HEK293T (cell line): Measurements from ENCODE around the gene EML6.

Experiments
- ARNT ChIP-seq: fragments of 450-650 bp; IDR thresholded peaks from 2 replicates; pipeline ENCODE4 v1.6.1; 2017; ENCODE audit warnings: mild to moderate bottlenecking
- CTBP1 ChIP-seq: fragments of 450-650 bp; IDR thresholded peaks from 2 replicates; pipeline ENCODE4 v1.6.1; 2016; ENCODE audit warnings: borderline replicate concordance
- ELF4 ChIP-seq: fragments of 450-650 bp; IDR thresholded peaks from 2 replicates; pipeline ENCODE4 v1.6.1; 2017; ENCODE audit warnings: antibody characterized with exemption
- FOXA1 ChIP-seq: fragments of 450-650 bp; IDR thresholded peaks from 2 replicates; pipeline ENCODE4 v1.6.1; 2016; ENCODE audit warnings: mild to moderate bottlenecking
- FOXK2 ChIP-seq: fragments of 450-650 bp; IDR thresholded peaks from 2 replicates; pipeline ENCODE4 v1.6.1; 2016; ENCODE audit warnings: mild to moderate bottlenecking
- FOXM1 ChIP-seq: fragments of 450-650 bp; IDR thresholded peaks from 2 replicates; pipeline ENCODE4 v1.6.1; 2017; ENCODE audit warnings: mild to moderate bottlenecking, borderline replicate concordance
- HDGF ChIP-seq: fragments of 450-650 bp; IDR thresholded peaks from 2 replicates; pipeline ENCODE4 v1.6.1; 2017; ENCODE audit warnings: antibody characterized with exemption, borderline replicate concordance
- L3MBTL2 ChIP-seq: fragments of 450-650 bp; conservative IDR thresholded peaks from 2 replicates; pipeline ENCODE4 v1.6.1; 2016; ENCODE audit warnings: mild to moderate bottlenecking
- NFRKB ChIP-seq: fragments of 450-650 bp; IDR thresholded peaks from 2 replicates; pipeline ENCODE4 v1.6.1; 2016; ENCODE audit warnings: mild to moderate bottlenecking, moderate library complexity
- SP1 ChIP-seq: fragments of 450-650 bp; IDR thresholded peaks from 2 replicates; pipeline ENCODE4 v1.6.1; 2017
- TARDBP ChIP-seq: fragments of 450-650 bp; IDR thresholded peaks from 2 replicates; pipeline ENCODE4 v1.6.1; 2016
- TF ChIP-seq, protein P1 (sequence below): fragments of 450-650 bp; IDR thresholded peaks from 2 replicates; pipeline ENCODE4 v1.6.1; 2016

DNA sequence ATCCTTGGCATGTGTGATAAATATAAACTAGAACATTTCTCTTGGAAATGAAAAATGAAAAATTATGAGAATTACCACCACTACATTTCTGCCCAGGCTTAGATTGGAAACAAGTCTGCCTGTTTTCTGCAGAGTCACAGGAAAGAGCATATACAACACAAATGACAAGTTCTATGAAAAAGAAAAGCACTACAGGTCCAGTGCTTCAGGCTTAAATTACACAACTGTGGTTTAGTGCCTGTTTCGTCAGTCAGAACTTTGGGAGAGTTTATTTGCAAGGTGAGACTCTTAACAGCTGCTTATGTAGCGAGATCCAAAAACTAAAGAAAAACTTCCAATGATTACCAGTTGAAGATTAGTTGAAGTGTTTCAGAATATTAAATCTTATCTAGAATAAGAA lies 257.9 kb downstream of the EML6 start:
- TF ChIP-seq SP1 (no peak), ARNT (no peak), NFRKB (no peak), FOXA1 (no peak), CTBP1 (no peak), FOXM1 (no peak), HDGF (no peak), TARDBP (no peak), ELF4 (no peak), FOXK2 (no peak), L3MBTL2 (no peak)
- TF ChIP-seq, protein P1, sequence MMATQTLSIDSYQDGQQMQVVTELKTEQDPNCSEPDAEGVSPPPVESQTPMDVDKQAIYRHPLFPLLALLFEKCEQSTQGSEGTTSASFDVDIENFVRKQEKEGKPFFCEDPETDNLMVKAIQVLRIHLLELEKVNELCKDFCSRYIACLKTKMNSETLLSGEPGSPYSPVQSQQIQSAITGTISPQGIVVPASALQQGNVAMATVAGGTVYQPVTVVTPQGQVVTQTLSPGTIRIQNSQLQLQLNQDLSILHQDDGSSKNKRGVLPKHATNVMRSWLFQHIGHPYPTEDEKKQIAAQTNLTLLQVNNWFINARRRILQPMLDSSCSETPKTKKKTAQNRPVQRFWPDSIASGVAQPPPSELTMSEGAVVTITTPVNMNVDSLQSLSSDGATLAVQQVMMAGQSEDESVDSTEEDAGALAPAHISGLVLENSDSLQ = no peak
